HG02571 (cell line): ENCODE measurements around the gene TLE5.

Experiments
- ATAC-seq: cut with Tn5 transposase; IDR thresholded peaks from one replicate; pipeline ENCODE4 v1.9.1; 2021; ENCODE audit warnings: mild to moderate bottlenecking, moderate library complexity; ENCODE audit not compliant: unreplicated experiment

The TLE5 gene, protein sequence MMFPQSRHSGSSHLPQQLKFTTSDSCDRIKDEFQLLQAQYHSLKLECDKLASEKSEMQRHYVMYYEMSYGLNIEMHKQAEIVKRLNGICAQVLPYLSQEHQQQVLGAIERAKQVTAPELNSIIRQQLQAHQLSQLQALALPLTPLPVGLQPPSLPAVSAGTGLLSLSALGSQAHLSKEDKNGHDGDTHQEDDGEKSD

GRCh38 chr19:3062165-3063105 is at the start of gene TLE5:
TSS of gene TLE5 (minus strand) at chr19:3062495. CDS start at chr19:3062200, 295 bp downstream.
- no peak for ATAC-seq

DNA sequence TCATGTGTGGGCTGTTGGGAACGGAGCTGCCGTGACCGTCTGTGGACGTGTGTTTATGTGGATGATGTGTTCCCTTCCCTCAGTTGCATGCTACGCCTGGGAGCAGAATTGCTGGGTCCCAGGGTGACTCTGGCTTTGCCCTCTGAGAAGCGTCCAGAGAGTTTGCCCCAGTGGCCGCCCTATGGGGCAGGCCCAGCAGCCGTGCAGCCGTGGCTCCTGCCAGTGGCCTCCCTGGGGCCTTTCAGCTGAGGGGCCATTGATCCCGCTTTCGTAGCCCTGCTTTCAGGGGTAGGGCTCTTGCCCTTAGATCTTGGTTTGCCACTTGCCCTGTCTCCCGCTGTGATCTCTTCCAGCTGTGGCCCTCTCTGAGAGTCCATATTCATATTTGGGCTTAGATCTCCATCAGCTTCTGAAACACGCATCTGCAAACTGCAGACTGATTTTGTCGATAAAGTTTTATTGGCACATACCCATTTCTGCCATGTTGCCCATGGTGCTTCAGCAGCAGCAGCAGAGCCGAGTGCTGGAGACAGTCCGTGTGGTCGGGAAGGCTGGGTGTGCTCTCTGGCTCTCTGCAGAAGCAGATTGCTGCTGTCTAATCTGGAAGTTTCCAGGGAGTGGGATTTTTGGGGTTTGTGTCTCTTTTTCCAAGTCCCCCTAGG is 49.4 kb upstream of the TLE5 start:
- no peak for ATAC-seq

DNA sequence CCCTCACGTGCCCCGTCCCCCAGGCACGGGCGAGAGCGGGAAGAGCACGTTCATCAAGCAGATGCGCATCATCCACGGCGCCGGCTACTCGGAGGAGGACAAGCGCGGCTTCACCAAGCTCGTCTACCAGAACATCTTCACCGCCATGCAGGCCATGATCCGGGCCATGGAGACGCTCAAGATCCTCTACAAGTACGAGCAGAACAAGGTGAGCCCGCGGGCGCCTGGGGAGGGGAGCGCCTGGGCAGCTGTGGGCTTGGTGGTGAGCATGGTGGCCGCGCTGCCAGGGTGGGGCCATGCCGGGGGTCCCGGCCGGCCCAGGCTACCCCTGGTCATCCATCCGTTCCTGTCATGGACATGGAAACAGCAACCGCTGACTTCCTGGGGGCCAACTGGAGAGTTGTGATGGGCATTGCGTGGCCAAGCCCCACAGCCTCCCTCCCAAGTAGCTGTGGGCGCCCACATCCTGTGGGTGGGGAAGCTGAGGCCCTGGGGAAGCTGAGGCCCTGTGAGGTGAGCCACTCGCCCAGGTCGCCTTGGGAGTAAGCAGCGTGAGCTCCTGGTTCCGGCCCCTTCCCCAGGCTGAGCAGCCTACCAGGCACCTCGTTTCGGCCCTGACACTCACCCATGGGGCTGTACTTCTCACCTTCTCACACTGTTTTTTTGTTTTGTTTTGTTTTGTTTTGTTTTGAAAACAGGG is 48.0 kb upstream of the TLE5 start:
- ATAC-seq: no peak

- no peak for ATAC-seq
These were observed 47.2 kb upstream of the TLE5 start for GRCh38 chr19:3109491-3109890.

- no peak for ATAC-seq
These were observed 46.5 kb upstream of the TLE5 start for GRCh38 chr19:3108775-3109174.

DNA sequence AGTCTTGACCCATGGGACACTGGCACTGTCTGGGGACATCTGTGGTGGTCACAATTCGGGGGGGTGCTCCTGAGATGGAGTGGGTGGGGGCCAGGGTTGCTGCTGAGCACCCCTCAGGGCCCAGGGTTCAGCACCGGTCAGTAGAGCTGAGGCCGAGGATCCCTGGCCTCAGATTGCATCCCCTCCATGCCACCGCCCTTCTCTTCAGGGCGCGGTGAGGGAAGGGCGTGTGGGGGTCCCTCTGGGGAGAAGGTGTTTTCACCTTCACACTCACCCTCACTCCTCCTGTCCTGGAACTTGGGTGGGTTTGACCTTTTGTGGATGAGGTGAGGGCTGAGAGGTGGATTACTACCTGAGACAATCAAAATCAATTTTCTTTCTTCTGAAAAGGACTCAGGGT is 45.4 kb upstream of the TLE5 start:
- no peak for ATAC-seq

GRCh38 chr19:3106509-3107141 is 44.3 kb upstream of the TLE5 start:
- no peak for ATAC-seq

DNA sequence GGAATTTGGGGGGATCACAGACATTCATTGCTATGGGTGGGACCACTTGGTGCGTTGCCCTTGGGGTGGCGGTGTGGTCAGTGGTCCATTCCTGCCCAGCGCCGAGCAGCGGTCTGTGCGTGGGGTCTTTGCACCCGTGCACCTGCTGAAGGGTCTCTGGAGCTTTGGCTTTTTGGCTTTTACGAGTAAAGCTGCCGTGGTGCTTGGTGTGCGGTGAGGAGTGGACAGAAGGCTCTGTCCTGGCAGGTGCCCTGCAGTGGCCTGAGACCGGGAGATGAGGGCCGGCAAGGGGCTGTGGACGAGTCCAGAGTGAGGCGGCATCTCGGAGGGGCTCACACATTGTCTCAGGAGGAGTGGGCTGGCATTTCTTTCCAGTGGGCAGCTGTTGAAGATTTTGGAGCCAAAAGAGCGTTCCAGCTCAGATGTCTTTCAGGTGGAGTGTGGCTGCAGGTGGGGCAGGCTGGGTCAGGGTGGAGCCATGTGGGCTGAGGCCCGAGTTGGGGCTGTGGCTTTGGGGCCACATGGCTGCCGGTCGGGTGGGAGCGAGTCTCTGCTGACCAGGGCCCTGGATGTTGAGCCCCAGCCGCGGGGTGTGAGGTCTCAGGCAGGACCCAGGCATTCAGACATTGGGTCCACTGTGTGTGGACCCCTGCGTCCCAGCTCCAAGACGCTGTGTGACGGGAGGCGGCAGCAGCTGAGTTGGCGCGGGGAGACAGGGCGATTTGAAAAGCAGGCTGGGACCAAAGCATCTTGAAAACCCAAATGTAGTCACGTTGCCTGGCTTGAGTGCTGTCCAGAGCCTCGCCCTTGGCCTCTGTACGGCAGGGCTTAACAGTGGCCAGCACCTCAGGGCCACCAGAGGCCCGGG is 43.6 kb upstream of the TLE5 start:
- ATAC-seq: no peak

- ATAC-seq: no peak
These were observed 42.4 kb upstream of the TLE5 start for GRCh38 chr19:3104708-3104983.

- ATAC-seq: no peak
These were observed 40.2 kb upstream of the TLE5 start for GRCh38 chr19:3102239-3103140.

- ATAC-seq: no peak
These were observed 38.7 kb upstream of the TLE5 start for GRCh38 chr19:3100747-3101730.

DNA sequence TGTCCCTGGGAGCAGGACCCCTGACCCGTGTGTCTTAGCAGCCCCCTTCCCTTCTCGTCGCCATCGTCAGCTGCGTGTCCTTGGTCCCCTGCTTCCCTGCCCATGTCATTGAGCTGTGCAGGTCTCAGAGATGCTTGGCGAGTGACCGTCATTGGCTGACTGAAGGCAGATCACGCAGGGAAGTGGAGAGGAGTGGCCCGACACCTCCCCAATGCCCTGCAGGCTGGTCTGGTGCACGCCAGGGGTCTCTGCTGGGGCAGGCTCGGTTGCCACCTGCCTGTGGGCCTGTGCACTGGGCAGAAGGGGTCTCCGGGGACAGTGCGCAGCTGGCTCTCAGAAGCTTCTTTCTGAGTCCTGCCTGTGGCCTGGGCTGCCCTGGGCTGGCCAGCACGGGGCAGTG is 38.0 kb upstream of the TLE5 start:
- no peak for ATAC-seq

GRCh38 chr19:3099347-3100145 is 37.3 kb upstream of the TLE5 start:
- no peak for ATAC-seq

GRCh38 chr19:3098515-3099346 is 36.4 kb upstream of the TLE5 start:
- ATAC-seq: no peak

DNA sequence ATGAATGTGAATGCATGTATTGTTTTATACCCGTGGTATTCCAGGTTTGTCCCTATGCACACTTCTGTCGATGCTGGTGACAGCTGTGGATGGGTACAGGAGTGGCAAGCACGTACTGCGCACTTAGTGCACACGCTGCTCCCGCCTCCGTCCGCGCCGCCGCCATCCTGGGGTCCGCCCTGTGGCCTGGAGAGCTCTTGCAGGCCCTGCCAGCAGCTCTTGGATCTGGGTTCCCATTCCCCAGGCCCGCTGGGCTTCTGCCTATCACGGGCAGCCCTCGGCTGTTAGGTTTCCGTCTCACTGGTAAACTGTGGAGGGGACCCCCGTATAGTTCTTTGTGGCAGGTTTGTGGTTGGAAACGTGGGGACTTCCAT is 35.8 kb upstream of the TLE5 start:
- no peak for ATAC-seq

DNA sequence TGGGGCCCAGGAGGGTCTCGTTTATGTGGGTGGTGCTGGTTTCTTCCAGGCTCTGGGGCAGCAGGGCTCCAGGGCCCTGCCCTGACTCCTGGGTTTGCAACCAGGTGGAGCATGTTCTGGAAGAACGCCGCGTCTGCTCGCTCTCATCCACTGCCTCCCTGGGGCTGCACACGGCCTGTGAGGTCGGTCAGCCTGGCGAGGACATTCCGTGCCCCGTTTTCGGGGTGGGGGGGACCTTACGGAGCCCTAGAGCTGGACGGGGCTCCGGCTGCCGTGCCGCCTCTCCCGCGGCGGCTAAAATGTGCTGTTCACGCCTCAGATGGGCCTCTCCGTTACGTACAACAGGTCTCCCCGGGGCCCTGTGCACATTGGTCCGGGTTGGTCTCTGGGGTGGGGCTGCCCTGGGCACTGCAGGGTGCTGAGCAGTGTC is 35.2 kb upstream of the TLE5 start:
- no peak for ATAC-seq
